Erythroblast (primary cell): ENCODE measurements around the gene GNRH2.

Source experiments
- GATA1 ChIP-seq: IDR thresholded peaks from 2 replicates; pipeline ENCODE4 v1.6.1; 2011; ENCODE audit warnings: low read depth, mild to moderate bottlenecking, control low read depth, low read length, moderate library complexity
- POLR2A ChIP-seq: IDR thresholded peaks from 2 replicates; pipeline ENCODE4 v1.6.1; 2011; ENCODE audit warnings: mild to moderate bottlenecking, low read length

DNA sequence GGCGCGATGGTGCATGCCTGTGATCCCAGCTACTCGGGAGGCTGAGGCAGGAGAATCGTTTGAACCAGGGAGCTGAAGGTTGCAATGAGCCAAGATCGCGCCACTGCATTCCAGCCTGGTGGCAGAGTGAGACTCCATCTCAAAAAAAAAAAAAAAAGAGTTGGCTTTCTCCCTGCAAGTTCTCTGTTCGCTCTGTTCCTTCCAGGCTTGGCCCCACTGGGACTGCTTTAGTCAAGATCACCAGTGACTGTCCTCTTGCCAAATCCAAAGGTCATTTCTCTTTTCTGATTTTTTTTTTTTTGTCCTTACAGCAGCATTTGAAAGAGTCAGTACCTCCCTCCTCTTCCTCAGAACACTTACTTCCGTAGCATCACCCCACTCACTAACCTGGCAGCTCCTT, 10.8 kb upstream of the GNRH2 start:
- TF ChIP-seq POLR2A (no peak), GATA1 (no peak)
